H1 (cell line): Measurements from ENCODE around the gene TEAD1. TPM values are rescaled to one million over a fixed set of nuclear protein-coding genes. Genes with fewer than 3 reads are reported as not detected.

Experiments used
- CHD1 ChIP-seq: IDR thresholded peaks from 2 replicates; pipeline ENCODE4 v1.6.1; 2012; ENCODE audit warnings: low read depth, low read length, improper control_type of control experiment
- TAF7 ChIP-seq: optimal IDR thresholded peaks from 2 replicates; pipeline ENCODE3; 2011; ENCODE audit warnings: low read depth, mild to moderate bottlenecking, inconsistent platforms, low read length, moderate library complexity, borderline replicate concordance
- polyA plus RNA-seq, 7 experiments: library from polyadenylated mRNA; depleted of rRNA in 3 of 7; stranded (reverse) in 5 of 7; unstranded in 2 of 7; fragments of >200 nt in 5 of 7; fragments of 200-250 nt in 2 of 7; gene quantifications; 1 replicate in 5 of 7; 2 replicates in 1 of 7; 4 replicates in 1 of 7; pipeline versions ENCODE4 v1.2.1 to v1.2.3, GENCODE V29; 2011 to 2013; ENCODE audit warnings: missing spikeins in 2 of 7, mixed read lengths in 2 of 7
- total RNA-seq: library from RNA; stranded (reverse); fragmentation: NEBNext Ultra II Directional; extraction: Animal tissue kit (Norgen Biotek cat#: 25700); gene quantifications from 2 replicates; pipeline ENCODE4 v1.2.1, GENCODE V29; 2021

TEAD1 gene
- total and polyA plus RNA-seq, 2 of the 8 experiments (the other 6 are each of a cell fraction or from before 2014, with no cell fraction given): 15.6 to 67.4 TPM

GRCh38 chr11:12917822-12918221, 243.6 kb downstream of the TEAD1 start (continued):
- TF ChIP-seq TAF7 (no peak), CHD1 (no peak)
